Measurements from ENCODE around the gene EXOC1. TPM values are rescaled to one million over a fixed set of nuclear protein-coding genes. Genes with fewer than 3 reads are reported as not detected.

The EXOC1 gene
- total RNA-seq, 1 experiment from 2014 or later, result 21.2 TPM

DNA sequence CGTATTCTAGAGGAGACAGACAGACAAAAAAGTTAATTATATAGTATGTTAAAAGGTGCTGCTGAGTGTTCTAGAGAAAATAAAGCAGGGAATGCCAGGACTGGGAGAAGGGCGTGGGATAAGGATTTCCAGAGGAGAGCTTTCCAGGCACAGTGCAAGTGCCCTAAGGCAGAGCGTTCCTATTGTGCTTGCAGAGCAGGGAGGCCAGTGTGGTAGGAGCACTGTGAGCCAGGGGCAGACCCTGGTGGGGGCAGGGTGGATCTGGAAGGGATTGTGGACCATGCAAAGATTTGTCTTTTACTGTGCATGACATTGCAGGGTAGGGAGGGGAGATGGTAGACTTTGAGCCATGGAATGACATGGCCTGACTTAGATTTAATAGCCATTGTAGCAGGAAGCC lies 25.8 kb downstream of the EXOC1 start:
- H3K27ac ChIP-seq (ENCODE audit: insufficient read length, low read depth, low read length), result no peak overlapping the region
- H2BK120ac ChIP-seq (ENCODE audit: low read depth, low read length, poor library complexity, severe bottlenecking), result no peak overlapping the region
- H3K18ac ChIP-seq (ENCODE audit: insufficient read length, low read depth, low read length), result no peak overlapping the region
- H3K56ac ChIP-seq (ENCODE audit: insufficient read length, low read depth, low read length), result no peak overlapping the region
- H4K8ac ChIP-seq (replicated peaks; ENCODE audit: insufficient read length, low read depth, low read length), result no peak overlapping the region
- H3K79me1 ChIP-seq (ENCODE audit: insufficient read depth, low read depth, low read length, poor library complexity, severe bottlenecking), result no peaks in the 10 kb centered on the region
- no peaks in the 10 kb centered on the region for H3K27me3 ChIP-seq (ENCODE audit: insufficient read depth, low read length)
- no peak overlapping the region for H3K14ac ChIP-seq (ENCODE audit: insufficient read depth, low read length)
- no peaks in the 10 kb centered on the region for H3K79me2 ChIP-seq (ENCODE audit: insufficient read depth, low read length)
- no peaks in the 10 kb centered on the region for H3K4me1 ChIP-seq (ENCODE audit: insufficient read depth, low read length)
- H2BK20ac ChIP-seq (ENCODE audit: low read depth, low read length, poor library complexity, severe bottlenecking), result no peak overlapping the region
- H3K23me2 ChIP-seq (ENCODE audit: insufficient read length, low read depth, low read length, poor library complexity, severe bottlenecking), result peaks cover 2% of the 10 kb centered on the region
- no peaks in the 10 kb centered on the region for H4K20me1 ChIP-seq (ENCODE audit: control insufficient read depth, insufficient read depth, insufficient read length)
- H2BK5ac ChIP-seq (ENCODE audit: insufficient read length, low read length), result no peak overlapping the region
- Mint-ChIP-seq H3K27me3 (ENCODE audit: low read depth) (no peaks in the 10 kb centered on the region; the same call in 1 of the 2 replicates), H3K4me1 (peaks cover 2 to 5% of the 10 kb centered on the region in 2 experiments; a peak in 3 of 4 replicates), H3K36me3 (ENCODE audit: insufficient read depth in 1 of 3, low read depth in 3 of 3) (peaks cover 20 to 31% (median 27%) of the 10 kb centered on the region in 3 experiments), H3K9me3 (peaks cover 0 to 2% of the 10 kb centered on the region in 2 experiments; a peak in 3 of 5 replicates), H3K4me3 (no peak overlapping the region), H3K27ac (peak overlapping the region in 2 of 3 experiments; percentile 3 to 83; a peak in 2 of 7 replicates)
- no peak overlapping the region for H2BK15ac ChIP-seq (ENCODE audit: low read depth, low read length)
- H4K91ac ChIP-seq (ENCODE audit: insufficient read length, low read depth, low read length), result no peak overlapping the region
- no peaks in the 10 kb centered on the region for H3K9me3 ChIP-seq (ENCODE audit: control insufficient read depth, low read depth, low read length)
- no peak overlapping the region for H2BK12ac ChIP-seq (ENCODE audit: insufficient read length, low read depth, low read length)
- H2AK5ac ChIP-seq (ENCODE audit: insufficient read length, low read length), result no peak overlapping the region
- H4K5ac ChIP-seq (ENCODE audit: insufficient read length, low read depth, low read length), result no peak overlapping the region
- no peak overlapping the region for H3K4ac ChIP-seq (ENCODE audit: low read depth, low read length)
- no peak overlapping the region for H3K4me2 ChIP-seq (ENCODE audit: insufficient read depth, insufficient read length, low read length)
- H3K9ac ChIP-seq (ENCODE audit: extremely low read depth, insufficient read length, low read length), result no peak overlapping the region
- DNase-seq, result no peak
- no CpG with 5 or more reads among the region's 3 CpGs for WGBS (ENCODE audit: extremely low coverage, insufficient read length, low lambda C conversion rate)
- TF ChIP-seq, protein P1, sequence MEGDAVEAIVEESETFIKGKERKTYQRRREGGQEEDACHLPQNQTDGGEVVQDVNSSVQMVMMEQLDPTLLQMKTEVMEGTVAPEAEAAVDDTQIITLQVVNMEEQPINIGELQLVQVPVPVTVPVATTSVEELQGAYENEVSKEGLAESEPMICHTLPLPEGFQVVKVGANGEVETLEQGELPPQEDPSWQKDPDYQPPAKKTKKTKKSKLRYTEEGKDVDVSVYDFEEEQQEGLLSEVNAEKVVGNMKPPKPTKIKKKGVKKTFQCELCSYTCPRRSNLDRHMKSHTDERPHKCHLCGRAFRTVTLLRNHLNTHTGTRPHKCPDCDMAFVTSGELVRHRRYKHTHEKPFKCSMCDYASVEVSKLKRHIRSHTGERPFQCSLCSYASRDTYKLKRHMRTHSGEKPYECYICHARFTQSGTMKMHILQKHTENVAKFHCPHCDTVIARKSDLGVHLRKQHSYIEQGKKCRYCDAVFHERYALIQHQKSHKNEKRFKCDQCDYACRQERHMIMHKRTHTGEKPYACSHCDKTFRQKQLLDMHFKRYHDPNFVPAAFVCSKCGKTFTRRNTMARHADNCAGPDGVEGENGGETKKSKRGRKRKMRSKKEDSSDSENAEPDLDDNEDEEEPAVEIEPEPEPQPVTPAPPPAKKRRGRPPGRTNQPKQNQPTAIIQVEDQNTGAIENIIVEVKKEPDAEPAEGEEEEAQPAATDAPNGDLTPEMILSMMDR (conservative IDR thresholded peaks at IDR 0.05), result no peak
- H2AFZ ChIP-seq (ENCODE audit: low read length), result no peak overlapping the region
- H3K23ac ChIP-seq (ENCODE audit: insufficient read length, low read depth, low read length), result no peak overlapping the region
- H3T11ph ChIP-seq (ENCODE audit: low read length), result no peak overlapping the region
